Liver (tissue), 9 donors: Measurements from ENCODE around the gene TSHZ2. TPM values are rescaled to one million over a fixed set of nuclear protein-coding genes. Genes with fewer than 3 reads are reported as not detected.

Experiments used
- DNase-seq: peaks from one replicate; pipeline ENCODE4 v3.0.0-alpha.2; 2017; ENCODE audit warnings: low spot score
- H3K27ac ChIP-seq, 2 donors: one replicate each; pipeline ENCODE4 v1.7.0; 2013; ENCODE audit warnings: inconsistent platforms in 2 of 2, low read length in 2 of 2, control low read depth in 1 of 2, low read depth in 1 of 2, mild to moderate bottlenecking in 1 of 2
- H3K27me3 ChIP-seq, 4 donors: one replicate each; pipeline versions ENCODE4 v1.6.1 to v1.7.0; 2013; ENCODE audit warnings: low read length in 3 of 4, inconsistent platforms in 1 of 4, mild to moderate bottlenecking in 1 of 4, moderate library complexity in 1 of 4; ENCODE audit not compliant: control insufficient read depth in 4 of 4, insufficient read depth in 4 of 4
- H3K36me3 ChIP-seq, 4 donors: one replicate each; pipeline versions ENCODE4 v1.6.1 to v1.7.0; 2013; ENCODE audit warnings: low read length in 3 of 4, mild to moderate bottlenecking in 3 of 4, low read depth in 1 of 4, moderate library complexity in 1 of 4; ENCODE audit not compliant: control insufficient read depth in 4 of 4, insufficient read depth in 3 of 4
- H3K4me1 ChIP-seq, 4 donors: one replicate each; pipeline versions ENCODE4 v1.6.1 to v1.7.0; 2013; ENCODE audit warnings: low read length in 3 of 4, mild to moderate bottlenecking in 3 of 4, moderate library complexity in 1 of 4; ENCODE audit not compliant: control insufficient read depth in 4 of 4, insufficient read depth in 4 of 4
- H3K4me3 ChIP-seq, 3 donors: one replicate each; pipeline versions ENCODE4 v1.6.1 to v1.7.0; 2013; ENCODE audit warnings: low read length in 3 of 3, control low read depth in 1 of 3, low read depth in 1 of 3, mild to moderate bottlenecking in 1 of 3
- H3K9ac ChIP-seq, 2 donors: one replicate each; pipeline ENCODE4 v1.7.0; 2013; ENCODE audit warnings: low read length in 2 of 2, mild to moderate bottlenecking in 2 of 2, moderate library complexity in 2 of 2, control low read depth in 1 of 2, low read depth in 1 of 2
- H3K9me3 ChIP-seq, 4 donors: one replicate each; pipeline versions ENCODE4 v1.6.1 to v1.7.0; 2013; ENCODE audit warnings: low read length in 3 of 4; ENCODE audit not compliant: control insufficient read depth in 4 of 4
- EGR1 ChIP-seq, 2 donors: IDR thresholded peaks; 2 replicates each; pipeline ENCODE4 v1.6.1; 2016 to 2018; ENCODE audit warnings: antibody characterized with exemption in 2 of 2, low read depth in 2 of 2
- FOXA1 ChIP-seq: IDR thresholded peaks from 2 replicates; pipeline ENCODE4 v1.6.1; 2016; ENCODE audit warnings: antibody characterized with exemption
- FOXA2 ChIP-seq: IDR thresholded peaks from 2 replicates; pipeline ENCODE4 v1.6.1; 2016; ENCODE audit warnings: antibody characterized with exemption
- GABPA ChIP-seq, 2 donors: IDR thresholded peaks in 1 of 2; conservative IDR thresholded peaks in 1 of 2; 2 replicates each; pipeline ENCODE4 v1.6.1; 2016; ENCODE audit warnings: antibody characterized with exemption in 2 of 2, mild to moderate bottlenecking in 1 of 2, moderate library complexity in 1 of 2
- HNF4A ChIP-seq, 2 donors: conservative IDR thresholded peaks; 2 replicates each; pipeline ENCODE4 v1.6.1; 2016; ENCODE audit warnings: antibody characterized with exemption in 2 of 2, mild to moderate bottlenecking in 2 of 2
- HNF4G ChIP-seq: IDR thresholded peaks from 2 replicates; pipeline ENCODE4 v1.6.1; 2016; ENCODE audit warnings: antibody characterized with exemption
- JUND ChIP-seq, 2 donors: IDR thresholded peaks; 2 replicates each; pipeline ENCODE4 v1.6.1; 2016; ENCODE audit warnings: antibody characterized with exemption in 2 of 2
- NR2F2 ChIP-seq: IDR thresholded peaks from 2 replicates; pipeline ENCODE4 v1.6.1; 2016; ENCODE audit warnings: antibody characterized with exemption
- RAD21 ChIP-seq, 2 donors: IDR thresholded peaks; 2 replicates each; pipeline ENCODE4 v1.6.1; 2016; ENCODE audit warnings: antibody characterized with exemption in 2 of 2, mild to moderate bottlenecking in 2 of 2
- RXRA ChIP-seq, 2 donors: IDR thresholded peaks; 2 replicates each; pipeline ENCODE4 v1.6.1; 2017 to 2018; ENCODE audit warnings: antibody characterized with exemption in 2 of 2, mild to moderate bottlenecking in 1 of 2
- SP1 ChIP-seq: IDR thresholded peaks from 2 replicates; pipeline ENCODE4 v1.6.1; 2018; ENCODE audit warnings: antibody characterized with exemption, mild to moderate bottlenecking
- TAF1 ChIP-seq: conservative IDR thresholded peaks from 2 replicates; pipeline ENCODE4 v1.6.1; 2016; ENCODE audit warnings: antibody characterized with exemption, mild to moderate bottlenecking
- YY1 ChIP-seq: IDR thresholded peaks from 2 replicates; pipeline ENCODE4 v1.6.1; 2016; ENCODE audit warnings: antibody characterized with exemption, mild to moderate bottlenecking
- WGBS: extraction: QIAGEN DNeasy Blood & Tissue Kit; methylation state at CpG from one replicate; pipeline ENCODE4 v1.1.7; 2013; 5-methylcytosine and 5-hydroxymethylcytosine counted together
- polyA plus RNA-seq, 2 donors: library from polyadenylated mRNA; stranded (reverse) in 1 of 2; unstranded in 1 of 2; fragments of 200-250 nt in 1 of 2; fragments of >200 nt in 1 of 2; fragmentation: Nextera tagmentation in 1 of 2; extraction: Ambion mirVana in 1 of 2; gene quantifications; one replicate each; pipeline versions ENCODE4 v1.2.1 to v1.2.3, GENCODE V29; 2013 to 2015
- total RNA-seq, 2 donors: library from RNA; depleted of rRNA; stranded (reverse); fragments of >200 nt; gene quantifications; one replicate each; pipeline ENCODE4 v1.2.3, GENCODE V29; 2014
- TF ChIP-seq, protein P1 (sequence below): fragments of 150-350 bp; IDR thresholded peaks from 2 replicates; pipeline ENCODE4 v1.5.1; 2017; ENCODE audit warnings: improper control_type of control experiment, low read depth, low read length; ENCODE audit not compliant: missing input control
- TF ChIP-seq, protein P2 (sequence below): IDR thresholded peaks from 2 replicates; pipeline ENCODE4 v1.6.1; 2016; ENCODE audit warnings: antibody characterized with exemption
- TF ChIP-seq, protein P3 (sequence below): IDR thresholded peaks from 2 replicates; pipeline ENCODE4 v1.6.1; 2016; ENCODE audit warnings: antibody characterized with exemption
- TF ChIP-seq, protein P4 (sequence below): IDR thresholded peaks from 2 replicates; pipeline ENCODE4 v1.6.1; 2016; ENCODE audit warnings: antibody characterized with exemption, mild to moderate bottlenecking
- donor health status: healthy.
- donor health status: healthy.
- donor health status: healthy.
- donor health status: healthy.
- donor health status: healthy.

TSHZ2 gene
- total and polyA plus RNA-seq, 4 donors, result 2.9 to 11.3 (median 7.8) TPM

DNA sequence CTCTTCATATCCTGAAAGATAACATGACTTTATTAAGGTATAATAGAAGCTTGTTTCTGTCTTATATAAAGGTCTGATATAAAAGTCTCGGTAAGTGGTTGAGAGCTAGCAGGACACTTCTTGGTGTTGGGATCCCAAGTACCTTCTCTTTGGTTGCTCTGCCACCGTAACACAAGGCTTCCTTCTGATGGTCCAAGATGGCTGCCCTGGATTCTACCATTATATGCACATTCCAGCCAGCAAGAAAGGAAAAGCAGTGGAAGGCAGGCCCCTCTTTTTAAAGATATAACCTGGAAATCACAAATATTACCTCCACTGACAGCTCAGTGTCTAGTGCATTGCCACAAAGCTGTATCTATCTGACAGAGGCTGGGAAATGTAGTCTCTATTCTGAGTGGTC, 75.0 kb downstream of the TSHZ2 start:
- TF ChIP-seq HNF4A (conservative IDR thresholded peaks at IDR 0.05) (no peak), FOXA1 (no peak), JUND (IDR thresholded peaks at IDR 0.05) (no peak), EGR1 (IDR thresholded peaks at IDR 0.05; ENCODE audit: low read depth in 2 of 2) (no peak), SP1 (no peak), FOXA2 (no peak), RXRA (IDR thresholded peaks at IDR 0.05) (no peak), HNF4G (no peak), TAF1 (no peak), GABPA (IDR thresholded peaks at IDR 0.05 in 1 of 2, conservative IDR thresholded peaks at IDR 0.05 in 1 of 2) (no peak), NR2F2 (no peak), YY1 (no peak), RAD21 (IDR thresholded peaks at IDR 0.05) (no peak)
- TF ChIP-seq, protein P1, sequence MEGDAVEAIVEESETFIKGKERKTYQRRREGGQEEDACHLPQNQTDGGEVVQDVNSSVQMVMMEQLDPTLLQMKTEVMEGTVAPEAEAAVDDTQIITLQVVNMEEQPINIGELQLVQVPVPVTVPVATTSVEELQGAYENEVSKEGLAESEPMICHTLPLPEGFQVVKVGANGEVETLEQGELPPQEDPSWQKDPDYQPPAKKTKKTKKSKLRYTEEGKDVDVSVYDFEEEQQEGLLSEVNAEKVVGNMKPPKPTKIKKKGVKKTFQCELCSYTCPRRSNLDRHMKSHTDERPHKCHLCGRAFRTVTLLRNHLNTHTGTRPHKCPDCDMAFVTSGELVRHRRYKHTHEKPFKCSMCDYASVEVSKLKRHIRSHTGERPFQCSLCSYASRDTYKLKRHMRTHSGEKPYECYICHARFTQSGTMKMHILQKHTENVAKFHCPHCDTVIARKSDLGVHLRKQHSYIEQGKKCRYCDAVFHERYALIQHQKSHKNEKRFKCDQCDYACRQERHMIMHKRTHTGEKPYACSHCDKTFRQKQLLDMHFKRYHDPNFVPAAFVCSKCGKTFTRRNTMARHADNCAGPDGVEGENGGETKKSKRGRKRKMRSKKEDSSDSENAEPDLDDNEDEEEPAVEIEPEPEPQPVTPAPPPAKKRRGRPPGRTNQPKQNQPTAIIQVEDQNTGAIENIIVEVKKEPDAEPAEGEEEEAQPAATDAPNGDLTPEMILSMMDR, result no peak
- TF ChIP-seq, protein P2, sequence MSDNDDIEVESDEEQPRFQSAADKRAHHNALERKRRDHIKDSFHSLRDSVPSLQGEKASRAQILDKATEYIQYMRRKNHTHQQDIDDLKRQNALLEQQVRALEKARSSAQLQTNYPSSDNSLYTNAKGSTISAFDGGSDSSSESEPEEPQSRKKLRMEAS, result no peak
- TF ChIP-seq, protein P3, sequence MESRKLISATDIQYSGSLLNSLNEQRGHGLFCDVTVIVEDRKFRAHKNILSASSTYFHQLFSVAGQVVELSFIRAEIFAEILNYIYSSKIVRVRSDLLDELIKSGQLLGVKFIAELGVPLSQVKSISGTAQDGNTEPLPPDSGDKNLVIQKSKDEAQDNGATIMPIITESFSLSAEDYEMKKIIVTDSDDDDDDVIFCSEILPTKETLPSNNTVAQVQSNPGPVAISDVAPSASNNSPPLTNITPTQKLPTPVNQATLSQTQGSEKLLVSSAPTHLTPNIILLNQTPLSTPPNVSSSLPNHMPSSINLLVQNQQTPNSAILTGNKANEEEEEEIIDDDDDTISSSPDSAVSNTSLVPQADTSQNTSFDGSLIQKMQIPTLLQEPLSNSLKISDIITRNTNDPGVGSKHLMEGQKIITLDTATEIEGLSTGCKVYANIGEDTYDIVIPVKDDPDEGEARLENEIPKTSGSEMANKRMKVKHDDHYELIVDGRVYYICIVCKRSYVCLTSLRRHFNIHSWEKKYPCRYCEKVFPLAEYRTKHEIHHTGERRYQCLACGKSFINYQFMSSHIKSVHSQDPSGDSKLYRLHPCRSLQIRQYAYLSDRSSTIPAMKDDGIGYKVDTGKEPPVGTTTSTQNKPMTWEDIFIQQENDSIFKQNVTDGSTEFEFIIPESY, result no peak
- TF ChIP-seq, protein P4, sequence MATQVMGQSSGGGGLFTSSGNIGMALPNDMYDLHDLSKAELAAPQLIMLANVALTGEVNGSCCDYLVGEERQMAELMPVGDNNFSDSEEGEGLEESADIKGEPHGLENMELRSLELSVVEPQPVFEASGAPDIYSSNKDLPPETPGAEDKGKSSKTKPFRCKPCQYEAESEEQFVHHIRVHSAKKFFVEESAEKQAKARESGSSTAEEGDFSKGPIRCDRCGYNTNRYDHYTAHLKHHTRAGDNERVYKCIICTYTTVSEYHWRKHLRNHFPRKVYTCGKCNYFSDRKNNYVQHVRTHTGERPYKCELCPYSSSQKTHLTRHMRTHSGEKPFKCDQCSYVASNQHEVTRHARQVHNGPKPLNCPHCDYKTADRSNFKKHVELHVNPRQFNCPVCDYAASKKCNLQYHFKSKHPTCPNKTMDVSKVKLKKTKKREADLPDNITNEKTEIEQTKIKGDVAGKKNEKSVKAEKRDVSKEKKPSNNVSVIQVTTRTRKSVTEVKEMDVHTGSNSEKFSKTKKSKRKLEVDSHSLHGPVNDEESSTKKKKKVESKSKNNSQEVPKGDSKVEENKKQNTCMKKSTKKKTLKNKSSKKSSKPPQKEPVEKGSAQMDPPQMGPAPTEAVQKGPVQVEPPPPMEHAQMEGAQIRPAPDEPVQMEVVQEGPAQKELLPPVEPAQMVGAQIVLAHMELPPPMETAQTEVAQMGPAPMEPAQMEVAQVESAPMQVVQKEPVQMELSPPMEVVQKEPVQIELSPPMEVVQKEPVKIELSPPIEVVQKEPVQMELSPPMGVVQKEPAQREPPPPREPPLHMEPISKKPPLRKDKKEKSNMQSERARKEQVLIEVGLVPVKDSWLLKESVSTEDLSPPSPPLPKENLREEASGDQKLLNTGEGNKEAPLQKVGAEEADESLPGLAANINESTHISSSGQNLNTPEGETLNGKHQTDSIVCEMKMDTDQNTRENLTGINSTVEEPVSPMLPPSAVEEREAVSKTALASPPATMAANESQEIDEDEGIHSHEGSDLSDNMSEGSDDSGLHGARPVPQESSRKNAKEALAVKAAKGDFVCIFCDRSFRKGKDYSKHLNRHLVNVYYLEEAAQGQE, result no peak
- WGBS, result over 99% methylated on average over 2 of the region's 2 CpGs
- Histone ChIP-seq H3K9me3 (peaks cover 0 to 5% (median 1%) of the 10 kb centered on the region in 4 donors), H3K36me3 (peaks cover 0 to 5% (median 2%) of the 10 kb centered on the region in 4 donors), H3K27me3 (no peaks in the 10 kb centered on the region), H3K9ac (no peak overlapping the region), H3K27ac (no peak overlapping the region), H3K4me3 (no peak overlapping the region), H3K4me1 (no peaks in the 10 kb centered on the region)
- DNase-seq, result no peak

DNA sequence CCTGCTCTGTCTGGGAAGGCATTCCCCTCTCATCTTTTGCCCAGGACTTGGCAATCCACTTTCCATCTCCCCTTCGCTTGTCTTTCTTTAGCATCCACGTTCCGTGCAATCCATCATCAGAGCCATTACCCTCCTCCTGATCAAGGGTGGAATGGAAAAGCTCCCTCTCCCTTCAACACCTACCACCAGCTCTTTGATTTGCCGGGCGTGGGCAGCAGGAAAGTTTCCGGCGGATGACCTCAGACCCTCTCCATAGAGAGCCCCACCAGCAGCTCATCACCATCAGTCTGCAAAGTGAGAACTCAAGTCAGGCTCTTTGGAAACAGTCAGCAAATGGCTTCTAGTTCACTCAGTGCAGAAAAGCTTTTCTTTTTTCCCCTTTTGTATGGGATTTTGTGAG, 76.2 kb downstream of the TSHZ2 start:
- H3K9ac ChIP-seq, result no peak overlapping the region
- no peak overlapping the region for H3K4me3 ChIP-seq
- H3K36me3 ChIP-seq, result peaks cover 0 to 5% (median 2%) of the 10 kb centered on the region in 4 donors
- DNase-seq, result no peak
- no peak for TF ChIP-seq YY1
- no peaks in the 10 kb centered on the region for H3K4me1 ChIP-seq
- no peak overlapping the region for H3K27ac ChIP-seq
- no peaks in the 10 kb centered on the region for H3K27me3 ChIP-seq
- H3K9me3 ChIP-seq, result peaks cover 0 to 5% (median 1%) of the 10 kb centered on the region in 4 donors
- WGBS, result 89% methylated on average over 7 of the region's 7 CpGs
